ENCODE results near the gene MAPK1.
"Not testable (repeated sequence)": the region's sequence is repeated elsewhere in the genome, so short reads cannot be mapped to it uniquely, and the experiment has no call there.

MAPK1 gene

DNA sequence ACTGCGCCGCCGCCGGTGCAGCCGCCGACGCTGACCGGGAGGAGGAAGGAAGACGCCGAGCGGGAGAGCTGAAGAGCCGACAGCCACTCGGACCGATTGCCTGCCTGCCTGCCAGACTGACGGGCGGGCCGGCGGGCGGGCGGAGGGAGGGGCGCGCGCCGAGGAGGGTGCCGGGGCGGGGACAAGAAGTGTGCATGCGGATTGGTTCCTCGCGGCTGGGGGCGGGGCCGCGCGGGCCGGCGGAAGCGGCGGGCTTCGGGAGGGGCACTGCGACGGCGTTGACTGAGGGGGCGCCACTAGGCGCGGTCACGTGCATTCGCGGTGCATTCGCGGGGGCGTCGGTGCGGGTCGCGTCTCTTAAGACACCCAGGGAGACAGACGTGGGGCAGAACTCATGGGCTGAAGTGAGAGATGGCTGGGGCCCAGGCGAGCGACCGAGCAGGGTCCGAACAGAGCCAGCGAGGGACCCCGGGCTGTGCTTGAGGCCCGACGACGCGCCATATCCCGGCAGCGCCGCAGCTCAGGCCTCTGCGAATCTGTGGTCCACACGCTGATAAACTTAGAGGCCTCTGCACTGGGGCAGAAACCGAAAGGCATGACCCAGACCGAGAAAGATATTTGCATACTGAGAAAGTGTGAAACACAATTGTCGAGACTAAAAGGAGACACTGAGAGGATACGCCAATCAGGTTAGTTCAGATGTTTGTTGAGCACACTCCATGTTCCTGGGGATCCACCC is at the start of gene MAPK1:
Gene MAPK1 (minus strand): TSS at position 118 of the 739 bp plus-strand sequence. CDS start 205 bp downstream, outside the sequence.
- DNase-seq (ENCODE audit: low read depth in 2 of 3, low spot score in 2 of 3), result peak; percentile 87 to 90 (median 89)

- DNase-seq (ENCODE audit: low read depth in 2 of 3, low spot score in 2 of 3), result no peak
Measured at GRCh38 chr22:21916309-21916918, 49.0 kb upstream of the MAPK1 start.

- no peak for DNase-seq (ENCODE audit: low read depth in 2 of 3, low spot score in 2 of 3)
Measured at GRCh38 chr22:21915624-21916308, 48.3 kb upstream of the MAPK1 start.

- DNase-seq (ENCODE audit: low read depth in 2 of 3, low spot score in 2 of 3), result not testable (repeated sequence)
Measured at GRCh38 chr22:21914033-21914642, 46.7 kb upstream of the MAPK1 start.

GRCh38 chr22:21910367-21910766 is 42.9 kb upstream of the MAPK1 start:
- not testable (repeated sequence) for DNase-seq (ENCODE audit: low read depth in 2 of 3, low spot score in 2 of 3)

- DNase-seq (ENCODE audit: low read depth in 2 of 3, low spot score in 2 of 3), result no peak
Measured at GRCh38 chr22:21909871-21910270, 42.4 kb upstream of the MAPK1 start.

GRCh38 chr22:21907638-21908522 is 40.4 kb upstream of the MAPK1 start:
- DNase-seq (ENCODE audit: low read depth in 2 of 3, low spot score in 2 of 3), result no peak

- DNase-seq (ENCODE audit: low read depth in 2 of 3, low spot score in 2 of 3), result not testable (repeated sequence)
Measured at GRCh38 chr22:21905234-21905633, 37.8 kb upstream of the MAPK1 start.

DNA sequence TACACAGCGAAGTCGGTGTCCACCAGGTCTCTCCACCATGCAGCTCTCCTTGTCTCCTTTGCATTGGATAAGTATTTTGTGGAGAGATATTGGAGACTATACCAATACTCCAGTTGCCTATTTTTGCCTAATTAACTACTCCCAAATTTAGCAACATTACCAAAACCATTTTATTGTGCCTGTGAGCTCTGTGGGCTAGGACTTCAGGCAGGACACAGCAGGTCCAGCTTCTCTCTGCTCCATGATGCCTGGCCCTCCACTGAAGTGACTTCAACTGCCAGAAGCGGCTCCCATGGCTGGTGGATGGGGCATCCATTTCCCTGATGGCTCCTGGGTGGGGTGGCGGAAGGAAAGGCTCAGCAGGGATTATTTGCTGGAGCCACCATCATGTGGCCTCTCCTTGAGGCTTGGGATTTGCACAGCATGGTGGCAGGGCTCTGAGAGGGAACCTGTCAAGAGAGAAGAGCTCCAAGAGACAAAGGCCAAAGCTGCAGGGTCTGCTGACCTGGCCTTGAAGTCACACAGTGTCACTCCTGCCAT is 36.9 kb upstream of the MAPK1 start:
- no peak for DNase-seq (ENCODE audit: low read depth in 2 of 3, low spot score in 2 of 3)

DNA sequence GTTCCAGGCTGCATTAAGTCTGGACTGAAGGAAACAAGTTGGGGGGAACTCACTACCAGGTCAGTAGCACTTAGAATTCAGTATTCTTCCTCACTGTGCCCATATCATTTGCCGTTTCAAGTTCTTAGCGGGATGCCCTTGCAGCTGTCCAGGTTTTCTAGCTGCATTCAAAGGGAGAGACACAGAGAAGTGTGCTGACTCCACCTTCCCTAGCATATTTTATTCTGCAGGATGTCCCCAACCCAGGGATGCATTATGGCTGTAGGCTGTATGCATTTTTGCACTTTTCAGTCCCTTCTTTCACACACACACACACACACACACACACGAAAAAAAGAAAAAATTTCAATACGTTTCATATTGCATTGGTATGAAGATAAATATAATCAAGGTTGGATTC is 35.8 kb upstream of the MAPK1 start:
- no peak for DNase-seq (ENCODE audit: low read depth in 2 of 3, low spot score in 2 of 3)

DNA sequence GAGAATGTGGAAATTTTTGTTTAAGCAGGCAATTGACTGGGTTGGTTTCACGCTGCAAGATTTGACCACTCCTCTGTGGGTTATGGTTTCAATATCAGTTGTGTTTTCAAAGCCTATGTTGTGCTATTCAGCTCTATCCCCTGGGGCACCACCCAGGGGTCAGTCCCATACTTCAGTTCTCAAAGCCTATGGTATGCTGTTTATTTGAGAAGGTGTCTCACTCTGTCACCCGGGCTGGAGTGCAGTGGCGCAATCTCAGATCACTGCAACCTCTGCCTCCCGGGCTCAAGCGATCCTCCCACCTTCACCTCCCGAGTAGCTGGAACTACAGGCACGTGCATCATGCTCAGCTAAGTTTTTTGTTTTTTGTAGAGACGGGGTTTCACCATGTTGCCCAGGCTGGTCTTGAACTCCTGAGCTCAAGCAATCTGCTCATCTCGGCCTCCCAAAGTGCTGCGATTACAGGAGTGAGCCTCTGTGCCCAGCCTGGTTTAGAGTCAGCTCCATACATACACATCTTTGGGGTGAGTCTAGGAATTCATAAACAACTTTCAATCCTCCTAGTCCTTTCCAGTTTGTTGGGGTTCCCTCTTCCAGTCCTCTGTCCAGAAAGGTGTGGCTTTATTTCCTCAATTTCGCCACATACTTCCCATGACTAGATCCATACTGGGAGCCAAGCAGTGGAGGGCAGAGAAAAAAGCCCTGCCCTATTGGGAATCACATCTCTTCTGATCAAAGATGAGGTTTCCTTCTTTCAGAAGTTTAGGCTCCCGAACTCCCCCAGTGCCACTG is 35.0 kb upstream of the MAPK1 start:
- DNase-seq (ENCODE audit: low read depth in 2 of 3, low spot score in 2 of 3), result no peak

- no peak for DNase-seq (ENCODE audit: low read depth in 2 of 3, low spot score in 2 of 3)
Measured at GRCh38 chr22:21898354-21898896, 31.0 kb upstream of the MAPK1 start.

DNA sequence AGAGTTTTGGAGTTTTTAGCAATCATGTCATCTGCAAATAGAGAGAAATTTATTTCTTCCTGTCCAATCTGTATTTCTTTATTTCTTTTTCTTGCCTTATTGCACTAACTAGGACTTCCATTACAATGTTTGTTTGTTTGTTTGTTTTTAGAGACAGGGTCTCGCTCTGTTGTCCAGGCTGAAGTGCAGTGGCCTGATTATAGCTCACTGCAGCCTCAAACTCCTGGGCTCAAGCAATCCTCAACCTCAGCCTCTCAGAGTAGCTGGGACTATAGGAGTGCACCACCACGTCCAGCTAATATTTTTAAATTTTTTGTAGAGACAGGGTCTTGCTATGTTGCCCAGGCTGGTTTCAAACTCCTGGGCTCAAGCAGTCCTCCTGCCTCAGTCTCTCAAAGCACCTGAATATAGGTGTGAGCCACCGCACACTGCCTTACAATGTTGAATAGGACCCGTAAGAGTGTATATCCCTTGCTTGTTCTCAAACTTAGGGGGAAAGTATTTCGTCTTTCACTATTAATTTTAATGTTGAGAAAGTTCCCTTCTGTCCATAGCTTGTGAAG is 29.6 kb upstream of the MAPK1 start:
- DNase-seq (ENCODE audit: low read depth in 2 of 3, low spot score in 2 of 3), result no peak

GRCh38 chr22:21896275-21896674 is 28.8 kb upstream of the MAPK1 start:
- DNase-seq (ENCODE audit: low read depth in 2 of 3, low spot score in 2 of 3), result not testable (repeated sequence)

GRCh38 chr22:21894799-21895198 is 27.4 kb upstream of the MAPK1 start:
- no peak for DNase-seq (ENCODE audit: low read depth in 2 of 3, low spot score in 2 of 3)

DNA sequence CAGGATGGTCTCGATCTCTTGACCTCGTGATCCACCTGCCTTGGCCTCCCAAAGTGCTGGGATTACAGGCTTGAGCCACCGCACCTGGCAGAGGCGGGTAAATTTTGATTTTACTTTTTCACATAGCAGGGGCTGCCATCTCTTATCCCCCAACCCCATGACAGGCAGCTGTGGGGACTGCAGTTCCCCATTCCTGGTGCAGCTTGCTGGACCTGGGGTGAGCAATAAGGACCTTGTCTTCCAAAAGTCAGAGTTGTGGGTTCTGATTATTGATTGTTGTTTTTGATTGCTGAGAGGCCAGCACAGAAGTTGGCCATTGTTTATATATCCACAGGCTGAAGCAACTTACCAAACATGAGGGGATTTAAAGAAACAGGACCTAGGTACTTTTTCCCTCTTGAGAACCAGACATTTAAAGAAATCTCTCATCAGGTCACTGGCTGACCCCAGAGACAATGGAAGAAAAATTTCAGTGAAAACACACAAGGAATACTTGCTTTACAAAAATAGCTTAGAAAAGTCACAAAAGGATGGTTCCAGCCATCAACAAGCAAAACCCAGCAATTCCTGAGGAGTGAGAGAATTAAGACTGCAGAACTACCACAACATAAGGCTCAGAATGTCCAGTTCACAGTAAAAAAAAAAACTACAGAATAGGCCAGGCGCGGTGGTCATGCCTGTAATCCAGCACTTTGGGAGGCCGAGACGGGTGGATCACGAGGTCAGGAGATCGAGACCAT is 22.0 kb upstream of the MAPK1 start:
- no peak for DNase-seq (ENCODE audit: low read depth in 2 of 3, low spot score in 2 of 3)

DNA sequence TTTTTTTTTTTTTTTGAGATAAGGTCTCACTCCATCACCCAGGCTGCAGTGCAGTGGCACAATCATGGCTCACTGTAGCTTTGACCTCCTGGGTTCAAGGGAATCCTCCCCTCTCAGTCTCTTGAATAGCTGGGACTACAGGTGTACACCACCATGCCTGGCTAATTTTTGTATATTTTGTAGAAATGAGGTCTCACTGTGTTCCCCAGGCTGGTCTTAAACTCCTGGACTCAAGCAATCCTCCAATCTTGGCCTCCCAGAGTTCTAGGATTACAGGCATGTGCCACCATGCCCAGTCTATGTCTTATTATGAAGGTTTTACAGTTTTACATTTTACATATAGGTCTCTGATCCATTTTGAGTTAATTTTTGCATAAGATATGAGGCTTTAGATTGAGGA is 20.4 kb upstream of the MAPK1 start:
- no peak for DNase-seq (ENCODE audit: low read depth in 2 of 3, low spot score in 2 of 3)

- DNase-seq (ENCODE audit: low read depth in 2 of 3, low spot score in 2 of 3), result not testable (repeated sequence)
Measured at GRCh38 chr22:21883930-21884329, 16.5 kb upstream of the MAPK1 start.

Measured in activated CD8-positive, alpha-beta memory T cell treated with anti-CD3 and anti-CD28 coated beads for 48 hours (primary cell).